Hepatocyte (in vitro differentiated cells): Measurements from ENCODE around the gene CRACR2B. TPM values are rescaled to one million over a fixed set of nuclear protein-coding genes. Genes with fewer than 3 reads are reported as not detected.

Source experiments
- DNase-seq: peaks from one replicate; pipeline ENCODE4 v3.0.0-alpha.2; 2016; ENCODE audit warnings: low spot score
- H2AFZ ChIP-seq: fragments of 200-600 bp; sonication (generic); 2 replicates; pipeline ENCODE4 v1.6.0; 2016; ENCODE audit warnings: antibody characterized with exemption, mild to moderate bottlenecking
- H3K27ac ChIP-seq: fragments of 200-600 bp; sonication (generic); 2 replicates; pipeline ENCODE4 v1.5.1; 2016; ENCODE audit warnings: mild to moderate bottlenecking
- H3K27me3 ChIP-seq: fragments of 200-600 bp; sonication (generic); 2 replicates; pipeline ENCODE4 v1.6.1; 2016
- H3K36me3 ChIP-seq: fragments of 200-600 bp; sonication (generic); replicated peaks from 2 replicates; pipeline ENCODE4 v1.5.1; 2016; ENCODE audit warnings: low read depth; ENCODE audit not compliant: insufficient read depth
- H3K4me1 ChIP-seq: fragments of 200-600 bp; sonication (generic); 2 replicates; pipeline ENCODE4 v1.5.1; 2016; ENCODE audit warnings: mild to moderate bottlenecking, moderate library complexity; ENCODE audit not compliant: insufficient read depth
- H3K4me2 ChIP-seq: fragments of 200-600 bp; sonication (generic); 2 replicates; pipeline ENCODE4 v1.6.0; 2016
- H3K4me3 ChIP-seq: fragments of 200-600 bp; sonication (generic); 2 replicates; pipeline ENCODE4 v1.5.1; 2016; ENCODE audit warnings: mild to moderate bottlenecking
- H3K79me2 ChIP-seq: fragments of 200-600 bp; sonication (generic); 2 replicates; pipeline ENCODE4 v1.6.0; 2017; ENCODE audit warnings: mild to moderate bottlenecking
- H3K9me2 ChIP-seq: fragments of 200-600 bp; sonication (generic); replicated peaks from 2 replicates; pipeline ENCODE4 v1.6.0; 2017; ENCODE audit warnings: mild to moderate bottlenecking; ENCODE audit not compliant: insufficient read depth
- H3K9me3 ChIP-seq: fragments of 200-600 bp; sonication (generic); 2 replicates; pipeline ENCODE4 v1.5.1; 2016; ENCODE audit warnings: low read depth, mild to moderate bottlenecking
- H4K20me1 ChIP-seq: fragments of 200-600 bp; sonication (generic); 2 replicates; pipeline ENCODE4 v1.6.0; 2016; ENCODE audit warnings: mild to moderate bottlenecking; ENCODE audit not compliant: insufficient read depth, poor library complexity, severe bottlenecking
- CTCF ChIP-seq: fragments of 200-600 bp; sonication (generic); IDR thresholded peaks from 2 replicates; pipeline ENCODE4 v1.5.1; 2016; ENCODE audit warnings: antibody characterized with exemption, mild to moderate bottlenecking; ENCODE audit not compliant: poor library complexity
- EZH2 ChIP-seq: fragments of 200-600 bp; sonication (generic); IDR thresholded peaks from 2 replicates; pipeline ENCODE4 v1.6.1; 2016; ENCODE audit warnings: antibody characterized with exemption, mild to moderate bottlenecking, borderline replicate concordance
- EZH2phosphoT487 ChIP-seq: fragments of 200-600 bp; sonication (generic); IDR thresholded peaks from one replicate; pipeline ENCODE4 v1.6.1; 2018; ENCODE audit warnings: antibody characterized with exemption, mild to moderate bottlenecking, low read depth, moderate library complexity; ENCODE audit not compliant: unreplicated experiment, severe bottlenecking
- WGBS: methylation state at CpG from one replicate; pipeline ENCODE4 v1.1.6; 2016; ENCODE audit warnings: low lambda C conversion rate; ENCODE audit errors: missing lambda C conversion rate; 5-methylcytosine and 5-hydroxymethylcytosine counted together
- polyA plus RNA-seq: library from polyadenylated mRNA; unstranded; fragments of >200 nt; fragmentation: Nextera tagmentation; extraction: Ambion mirVana; gene quantifications from 2 replicates; pipeline ENCODE4 v1.2.1, GENCODE V29; 2016
- total RNA-seq: library from RNA; depleted of rRNA; stranded (reverse); fragments of >200 nt; gene quantifications from 2 replicates; pipeline ENCODE4 v1.2.3, GENCODE V29; 2014

Gene CRACR2B
- total and polyA plus RNA-seq, 2 experiments from 2014 or later, result 9.7 to 33.2 TPM

- Histone ChIP-seq H3K4me2 (no peak overlapping the region), H3K27me3 (peaks cover 4% of the 10 kb centered on the region), H3K36me3 (no peaks in the 10 kb centered on the region), H3K9me3 (no peaks in the 10 kb centered on the region), H3K4me1 (peaks cover 15% of the 10 kb centered on the region), H4K20me1 (peaks cover 15% of the 10 kb centered on the region), H3K79me2 (no peaks in the 10 kb centered on the region), H3K27ac (no peak overlapping the region), H2AFZ (no peak overlapping the region), H3K4me3 (no peak overlapping the region), H3K9me2 (no peaks in the 10 kb centered on the region)
- DNase-seq, result no peak
- TF ChIP-seq EZH2phosphoT487, result no peak
- TF ChIP-seq EZH2, result no peak
- TF ChIP-seq CTCF, result no peak
- WGBS, result 92% methylated on average over 27 of the region's 27 CpGs
Observed at GRCh38 chr11:853682-854448, 26.1 kb downstream of the CRACR2B start.

GRCh38 chr11:854601-855329 is 27.0 kb downstream of the CRACR2B start:
- H3K79me2 ChIP-seq, result no peaks in the 10 kb centered on the region
- no peak for DNase-seq
- no peaks in the 10 kb centered on the region for H3K9me3 ChIP-seq
- H3K27me3 ChIP-seq, result peaks cover 4% of the 10 kb centered on the region
- H3K4me3 ChIP-seq, result no peak overlapping the region
- H3K27ac ChIP-seq, result no peak overlapping the region
- no peaks in the 10 kb centered on the region for H3K36me3 ChIP-seq
- no peak overlapping the region for H3K4me2 ChIP-seq
- TF ChIP-seq CTCF (no peak), EZH2phosphoT487 (no peak), EZH2 (no peak)
- no peak overlapping the region for H2AFZ ChIP-seq
- H4K20me1 ChIP-seq, result peaks cover 15% of the 10 kb centered on the region
- peaks cover 14% of the 10 kb centered on the region for H3K4me1 ChIP-seq
- H3K9me2 ChIP-seq, result no peaks in the 10 kb centered on the region
- 84% methylated on average over 19 of the region's 20 CpGs for WGBS

GRCh38 chr11:855330-855674 is 27.6 kb downstream of the CRACR2B start:
- Histone ChIP-seq H3K36me3 (no peaks in the 10 kb centered on the region), H3K4me3 (no peak overlapping the region), H3K9me3 (no peaks in the 10 kb centered on the region), H3K9me2 (no peaks in the 10 kb centered on the region), H4K20me1 (peaks cover 11% of the 10 kb centered on the region), H3K4me1 (peaks cover 15% of the 10 kb centered on the region), H3K27ac (no peak overlapping the region), H3K4me2 (no peak overlapping the region), H3K27me3 (peaks cover under 1% of the 10 kb centered on the region), H3K79me2 (no peaks in the 10 kb centered on the region), H2AFZ (no peak overlapping the region)
- DNase-seq, result no peak
- 87% methylated on average over 7 of the region's 7 CpGs for WGBS
- TF ChIP-seq EZH2, result no peak
- no peak for TF ChIP-seq CTCF
- no peak for TF ChIP-seq EZH2phosphoT487
